DOHH2 (cell line): ENCODE results near the gene SBK3.

ENCODE experiments used
- H3F3A ChIP-seq: fragments of 200-600 bp; sonication (generic), shearing (Covaris generic); 2 replicates; pipeline ENCODE4 v1.6.0; 2016; ENCODE audit warnings: antibody characterized with exemption, mild to moderate bottlenecking; ENCODE audit not compliant: control insufficient read depth, insufficient read depth
- H3K27ac ChIP-seq: fragments of 200-600 bp; sonication (generic); 2 replicates; pipeline ENCODE4 v1.5.1; 2014; ENCODE audit warnings: low read depth, mild to moderate bottlenecking, low read length, moderate library complexity
- H3K27me3 ChIP-seq: fragments of 200-600 bp; sonication (generic); 2 replicates; pipeline ENCODE4 v1.6.1; 2014; ENCODE audit warnings: mild to moderate bottlenecking, low read length, mixed read lengths; ENCODE audit not compliant: control insufficient read depth
- H3K36me3 ChIP-seq: fragments of 200-600 bp; sonication (generic); 2 replicates; pipeline ENCODE4 v1.6.1; 2014; ENCODE audit warnings: mild to moderate bottlenecking, low read length, moderate library complexity, mixed read lengths; ENCODE audit not compliant: control insufficient read depth
- H3K4me1 ChIP-seq: fragments of 200-600 bp; sonication (generic); 2 replicates; pipeline ENCODE4 v1.6.1; 2014; ENCODE audit warnings: mild to moderate bottlenecking, low read length, mixed read lengths; ENCODE audit not compliant: control insufficient read depth
- H3K4me2 ChIP-seq: fragments of 200-600 bp; sonication (generic); 2 replicates; pipeline ENCODE4 v1.6.0; 2014; ENCODE audit warnings: mild to moderate bottlenecking, low read length, moderate library complexity
- H3K4me3 ChIP-seq: fragments of 200-600 bp; sonication (generic); 2 replicates; pipeline ENCODE4 v1.5.1; 2014; ENCODE audit warnings: mild to moderate bottlenecking, low read length, mixed read lengths
- H3K79me2 ChIP-seq: fragments of 200-600 bp; sonication (generic); 2 replicates; pipeline ENCODE4 v1.6.1; 2014; ENCODE audit warnings: mild to moderate bottlenecking, low read length, mixed read lengths; ENCODE audit not compliant: control insufficient read depth
- H3K9me2 ChIP-seq: fragments of 200-600 bp; sonication (generic); replicated peaks from 2 replicates; pipeline ENCODE4 v1.6.1; 2014; ENCODE audit warnings: mild to moderate bottlenecking, low read length, mixed read lengths; ENCODE audit not compliant: control insufficient read depth
- H3K9me3 ChIP-seq: fragments of 200-600 bp; sonication (generic); 2 replicates; pipeline ENCODE4 v1.6.1; 2014; ENCODE audit warnings: antibody characterized with exemption, low read length, mixed read lengths; ENCODE audit not compliant: control insufficient read depth, insufficient read depth
- H4K20me1 ChIP-seq: fragments of 200-600 bp; sonication (generic); 2 replicates; pipeline ENCODE4 v1.6.0; 2014; ENCODE audit warnings: low read depth, mild to moderate bottlenecking, antibody characterized with exemption, low read length, moderate library complexity; ENCODE audit not compliant: control insufficient read depth, insufficient read depth
- CTCF ChIP-seq: fragments of 200-600 bp; sonication (generic); IDR thresholded peaks from one replicate; pipeline ENCODE4 v1.5.1; 2014; ENCODE audit warnings: antibody characterized with exemption, mild to moderate bottlenecking, low read depth, low read length; ENCODE audit not compliant: poor library complexity, severe bottlenecking
- EZH2phosphoT487 ChIP-seq: fragments of 200-600 bp; sonication (generic); IDR thresholded peaks from 2 replicates; pipeline ENCODE4 v1.6.1; 2017; ENCODE audit warnings: borderline replicate concordance, mild to moderate bottlenecking, antibody characterized with exemption, low read length, moderate library complexity, mixed read lengths

Gene SBK3

GRCh38 chr19:55529636-55530234 is 15.6 kb downstream of the SBK3 start:
- no peak overlapping the region for H3K27ac ChIP-seq
- no peaks in the 10 kb centered on the region for H3K27me3 ChIP-seq
- no peaks in the 10 kb centered on the region for H3K79me2 ChIP-seq
- H4K20me1 ChIP-seq: no peaks in the 10 kb centered on the region
- no peaks in the 10 kb centered on the region for H3K9me2 ChIP-seq
- no peak overlapping the region for H3K4me3 ChIP-seq
- TF ChIP-seq EZH2phosphoT487: no peak
- no peak for TF ChIP-seq CTCF
- H3K9me3 ChIP-seq: peaks cover 16% of the 10 kb centered on the region; the same call in 1 of the 2 replicates
- H3K4me2 ChIP-seq: no peak overlapping the region
- no peaks in the 10 kb centered on the region for H3K4me1 ChIP-seq
- H3K36me3 ChIP-seq: no peaks in the 10 kb centered on the region
- H3F3A ChIP-seq: peaks cover 6% of the 10 kb centered on the region

- no peaks in the 10 kb centered on the region for H4K20me1 ChIP-seq
- no peaks in the 10 kb centered on the region for H3K4me1 ChIP-seq
- no peak overlapping the region for H3K27ac ChIP-seq
- H3K9me3 ChIP-seq: peaks cover 16% of the 10 kb centered on the region; the same call in 1 of the 2 replicates
- H3K27me3 ChIP-seq: no peaks in the 10 kb centered on the region
- peaks cover 6% of the 10 kb centered on the region for H3F3A ChIP-seq
- no peak overlapping the region for H3K4me2 ChIP-seq
- no peak overlapping the region for H3K4me3 ChIP-seq
- TF ChIP-seq CTCF (no peak), EZH2phosphoT487 (no peak)
- H3K9me2 ChIP-seq: no peaks in the 10 kb centered on the region
- no peaks in the 10 kb centered on the region for H3K79me2 ChIP-seq
- no peaks in the 10 kb centered on the region for H3K36me3 ChIP-seq
Measured at GRCh38 chr19:55528030-55528803, 17.1 kb downstream of the SBK3 start.

- Histone ChIP-seq H3K9me3 (peaks cover 16% of the 10 kb centered on the region; the same call in 1 of the 2 replicates), H3K4me1 (no peaks in the 10 kb centered on the region), H3K79me2 (no peaks in the 10 kb centered on the region), H3F3A (peaks cover 6% of the 10 kb centered on the region), H3K27ac (no peak overlapping the region), H3K27me3 (no peaks in the 10 kb centered on the region), H3K9me2 (no peaks in the 10 kb centered on the region), H3K4me3 (no peak overlapping the region), H3K36me3 (no peaks in the 10 kb centered on the region), H3K4me2 (no peak overlapping the region), H4K20me1 (no peaks in the 10 kb centered on the region)
- TF ChIP-seq EZH2phosphoT487 (no peak), CTCF (no peak)
Measured at GRCh38 chr19:55527197-55528029, 17.9 kb downstream of the SBK3 start.
